GM19397 (cell line): ENCODE data around the gene NOTCH1.
"Not testable (repeated sequence)": the region's sequence is repeated elsewhere in the genome, so short reads cannot be mapped to it uniquely, and the experiment has no call there.

Experiments used
- ATAC-seq: cut with Tn5 transposase; IDR thresholded peaks from one replicate; pipeline ENCODE4 v1.9.1; 2021; ENCODE audit warnings: mild to moderate bottlenecking, moderate library complexity; ENCODE audit not compliant: unreplicated experiment

The NOTCH1 gene

GRCh38 chr9:136578915-136579649 lies 33.2 kb upstream of the NOTCH1 start:
- ATAC-seq: no peak

DNA sequence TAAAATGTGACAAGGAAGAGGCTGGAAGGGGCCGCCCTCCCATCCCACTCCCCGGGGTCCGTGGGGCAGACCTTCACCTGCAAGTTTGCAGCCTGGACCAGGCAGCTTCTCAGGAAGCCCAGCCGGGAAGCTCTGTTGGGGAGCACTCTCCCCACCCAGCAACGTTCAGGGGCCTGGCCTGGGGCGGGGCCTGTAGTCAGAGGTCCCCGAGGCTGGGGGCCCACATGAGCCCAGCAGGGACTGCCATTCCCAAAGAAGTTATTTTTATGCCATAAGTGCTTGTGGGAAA lies 32.7 kb upstream of the NOTCH1 start:
- no peak for ATAC-seq

- ATAC-seq: no peak
Measured at GRCh38 chr9:136577941-136578625, 32.2 kb upstream of the NOTCH1 start.

DNA sequence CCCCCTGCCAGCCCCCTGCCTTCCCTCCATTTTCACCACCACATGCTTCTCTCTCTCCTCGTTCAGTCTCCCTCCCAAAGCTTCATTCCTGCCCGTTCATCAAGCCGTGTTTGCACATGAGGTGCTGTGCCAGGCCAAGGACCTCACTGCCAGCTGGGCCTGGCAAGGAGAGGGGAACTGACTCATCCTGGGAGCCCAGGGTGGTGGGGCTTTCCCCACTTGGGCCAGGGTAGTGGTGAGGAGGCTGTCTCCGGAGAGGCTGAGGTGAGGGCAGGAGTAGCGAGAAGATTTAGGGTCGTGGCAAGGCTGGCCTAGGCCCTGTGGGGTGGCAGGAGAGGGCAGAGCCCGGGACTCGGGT lies 30.4 kb upstream of the NOTCH1 start:
- ATAC-seq: no peak

GRCh38 chr9:136575626-136576268 lies 29.9 kb upstream of the NOTCH1 start:
- ATAC-seq: no peak

- ATAC-seq: not testable (repeated sequence)
Measured at GRCh38 chr9:136574606-136575005, 28.8 kb upstream of the NOTCH1 start.

GRCh38 chr9:136572828-136573625 lies 27.2 kb upstream of the NOTCH1 start:
- no peak for ATAC-seq

GRCh38 chr9:136572003-136572827 lies 26.4 kb upstream of the NOTCH1 start:
- ATAC-seq: no peak

DNA sequence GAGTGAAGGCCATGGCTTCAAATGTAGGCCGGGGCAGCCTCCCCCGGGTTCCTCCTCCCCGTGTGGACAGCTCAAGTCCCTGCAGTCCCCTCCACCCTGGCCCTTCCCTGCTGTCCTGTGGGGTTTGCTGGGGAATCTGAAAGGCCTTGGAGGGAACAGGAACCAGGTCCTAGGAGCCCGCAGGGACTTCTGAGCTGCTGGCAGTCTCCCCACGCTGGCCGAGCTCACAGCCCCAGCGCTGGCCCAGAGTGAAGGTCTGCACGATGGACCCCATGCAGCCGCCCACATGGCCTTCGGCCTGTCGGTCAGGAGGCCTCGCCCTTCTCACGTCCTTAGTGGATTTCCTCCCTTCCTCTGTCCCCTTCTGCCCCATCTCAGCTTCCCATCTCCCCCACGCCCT lies 25.7 kb upstream of the NOTCH1 start:
- ATAC-seq: no peak

- ATAC-seq: no peak
Measured at GRCh38 chr9:136570916-136571315, 25.1 kb upstream of the NOTCH1 start.

GRCh38 chr9:136570191-136570845 lies 24.5 kb upstream of the NOTCH1 start:
- no peak for ATAC-seq

DNA sequence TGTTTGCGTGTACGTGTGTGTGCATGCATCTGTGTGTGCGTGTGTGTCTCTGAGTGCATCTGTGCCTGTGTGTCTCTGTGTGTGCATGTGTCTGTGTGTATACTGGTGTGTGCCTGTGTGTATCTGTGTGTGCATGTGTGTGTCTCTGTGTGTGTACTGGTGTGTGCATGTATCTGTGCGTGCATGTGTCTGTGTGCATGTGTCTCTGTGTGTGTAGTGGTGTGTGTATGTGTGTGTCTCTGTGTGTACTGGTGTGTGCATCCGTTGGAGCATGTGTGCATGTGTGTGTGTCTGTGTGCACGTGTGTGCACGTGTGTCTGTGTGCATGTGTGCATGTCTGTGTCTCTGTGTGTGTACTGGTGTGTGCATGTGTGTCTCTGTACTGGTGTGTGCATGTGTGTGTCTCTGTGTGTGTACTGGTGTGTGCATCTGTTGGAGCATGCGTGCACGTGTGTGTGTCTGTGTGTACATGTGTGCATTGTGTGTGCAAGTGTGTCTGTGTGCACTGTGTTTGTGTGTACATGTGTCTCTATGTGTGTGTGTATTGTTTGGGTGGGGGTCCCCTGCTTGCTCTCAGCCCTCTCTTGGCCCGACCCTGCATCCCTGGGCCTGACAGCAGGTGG lies 23.8 kb upstream of the NOTCH1 start:
- ATAC-seq: no peak

DNA sequence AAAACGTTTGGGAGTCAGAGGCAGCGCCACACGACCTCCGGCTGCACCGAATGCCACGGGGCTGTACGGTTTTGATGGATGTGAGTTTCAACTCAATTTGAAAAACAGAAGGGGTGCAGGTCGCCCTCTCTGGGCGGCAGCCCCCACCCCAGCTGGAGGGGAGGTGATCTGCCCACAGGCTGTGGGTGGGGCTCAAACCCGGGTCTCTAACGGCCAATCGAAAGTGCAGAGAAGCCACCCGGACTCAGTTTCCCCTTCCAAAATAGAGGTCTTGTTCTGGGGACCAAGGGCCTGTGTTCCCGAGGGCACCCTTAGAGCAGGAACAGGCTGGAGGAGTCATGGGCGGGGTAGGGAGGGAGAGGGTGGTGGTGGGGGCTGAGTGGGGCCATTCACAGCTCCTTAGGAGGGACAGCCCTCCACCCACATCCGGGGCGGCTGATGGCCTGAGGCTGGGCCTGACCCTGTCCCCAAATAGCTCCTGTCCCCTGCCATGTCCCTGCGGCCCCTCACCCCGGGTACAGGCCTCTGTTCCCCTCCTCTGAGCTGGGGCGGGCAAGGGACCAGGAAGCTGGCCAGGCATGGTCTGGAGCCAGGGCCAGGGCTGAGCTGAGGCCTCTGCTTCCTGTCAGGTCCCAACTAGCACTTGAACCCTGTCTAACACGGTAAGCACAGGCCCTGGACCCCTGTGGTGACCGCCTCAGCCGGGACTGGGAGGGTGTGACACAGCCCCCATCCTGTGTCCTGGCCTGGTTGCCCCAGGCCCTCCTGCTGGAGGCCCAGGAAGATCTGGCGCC lies 22.6 kb upstream of the NOTCH1 start:
- ATAC-seq: no peak

GRCh38 chr9:136567651-136568287 lies 21.9 kb upstream of the NOTCH1 start:
- ATAC-seq: no peak

GRCh38 chr9:136566901-136567300 lies 21.1 kb upstream of the NOTCH1 start:
- ATAC-seq: no peak

- no peak for ATAC-seq
Measured at GRCh38 chr9:136566553-136566895, 20.7 kb upstream of the NOTCH1 start.

GRCh38 chr9:136565715-136566552 lies 20.1 kb upstream of the NOTCH1 start:
- ATAC-seq: no peak
